ENCODE data around the gene MPDU1. TPM values are rescaled to one million over a fixed set of nuclear protein-coding genes. Genes with fewer than 3 reads are reported as not detected.

MPDU1 gene
- total and polyA plus RNA-seq, 2 of the 13 experiments (the other 11 are each of a cell fraction or from before 2014, with no cell fraction given): 112 to 167 TPM

DNA sequence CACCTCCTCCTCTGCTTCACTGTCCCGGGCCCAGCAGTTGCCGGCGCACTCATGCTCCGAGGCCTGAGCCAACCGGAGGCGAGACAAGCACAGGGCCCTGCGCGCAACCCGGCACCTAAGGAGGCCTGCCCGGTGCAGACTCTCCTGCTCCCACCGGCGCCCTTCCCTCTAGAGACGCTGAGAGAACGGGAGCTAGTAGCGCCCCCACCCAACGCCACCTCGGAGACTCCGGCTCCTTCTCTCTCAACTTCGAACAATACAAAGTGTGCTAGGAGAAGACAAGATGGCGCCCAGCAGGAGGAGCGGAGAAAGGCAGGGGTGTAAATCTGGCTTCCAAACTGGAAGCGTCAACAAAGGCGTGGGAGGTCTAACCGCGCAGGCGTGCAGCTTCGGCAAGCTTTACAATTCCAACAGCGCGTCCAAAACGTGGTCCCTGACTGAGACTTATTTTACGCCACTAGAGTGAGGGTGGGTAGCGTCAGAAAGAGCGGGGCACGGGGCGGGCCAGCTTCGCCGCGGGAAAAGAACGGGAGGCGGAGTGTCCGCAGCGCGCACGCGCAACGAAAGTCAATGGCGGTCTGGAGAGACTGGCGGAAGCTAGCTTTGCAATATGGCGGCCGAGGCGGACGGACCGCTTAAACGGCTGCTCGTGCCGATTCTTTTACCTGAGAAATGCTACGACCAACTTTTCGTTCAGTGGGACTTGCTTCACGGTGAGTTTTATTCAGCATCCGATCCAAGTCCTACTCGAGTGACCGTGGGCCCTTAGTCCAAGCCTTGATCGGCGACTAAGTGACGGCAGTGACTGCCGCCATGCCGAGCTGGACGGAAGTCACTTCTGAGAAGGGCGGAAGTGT lies at the start of gene MPDU1 (continued):
- TF ChIP-seq, protein P1, sequence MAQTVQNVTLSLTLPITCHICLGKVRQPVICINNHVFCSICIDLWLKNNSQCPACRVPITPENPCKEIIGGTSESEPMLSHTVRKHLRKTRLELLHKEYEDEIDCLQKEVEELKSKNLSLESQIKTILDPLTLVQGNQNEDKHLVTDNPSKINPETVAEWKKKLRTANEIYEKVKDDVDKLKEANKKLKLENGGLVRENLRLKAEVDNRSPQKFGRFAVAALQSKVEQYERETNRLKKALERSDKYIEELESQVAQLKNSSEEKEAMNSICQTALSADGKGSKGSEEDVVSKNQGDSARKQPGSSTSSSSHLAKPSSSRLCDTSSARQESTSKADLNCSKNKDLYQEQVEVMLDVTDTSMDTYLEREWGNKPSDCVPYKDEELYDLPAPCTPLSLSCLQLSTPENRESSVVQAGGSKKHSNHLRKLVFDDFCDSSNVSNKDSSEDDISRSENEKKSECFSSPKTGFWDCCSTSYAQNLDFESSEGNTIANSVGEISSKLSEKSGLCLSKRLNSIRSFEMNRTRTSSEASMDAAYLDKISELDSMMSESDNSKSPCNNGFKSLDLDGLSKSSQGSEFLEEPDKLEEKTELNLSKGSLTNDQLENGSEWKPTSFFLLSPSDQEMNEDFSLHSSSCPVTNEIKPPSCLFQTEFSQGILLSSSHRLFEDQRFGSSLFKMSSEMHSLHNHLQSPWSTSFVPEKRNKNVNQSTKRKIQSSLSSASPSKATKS (CRISPR knock-in tag; IDR thresholded peaks at IDR 0.05): 0 out of 2 replicates have a peak, but pooled peaks have one; percentile 73
- peak; percentile 91 for TF ChIP-seq AGO1 (IDR thresholded peaks at IDR 0.05; ENCODE audit: low read depth, low read length, poor library complexity, severe bottlenecking)
- peak; percentile 72; the same call in 1 of the 2 replicates for TF ChIP-seq ZNF564 (CRISPR knock-in tag; IDR thresholded peaks at IDR 0.05)
- TF ChIP-seq BCL6 (CRISPR knock-in tag; IDR thresholded peaks at IDR 0.05): peak; percentile 31
- TF ChIP-seq, protein P2, sequence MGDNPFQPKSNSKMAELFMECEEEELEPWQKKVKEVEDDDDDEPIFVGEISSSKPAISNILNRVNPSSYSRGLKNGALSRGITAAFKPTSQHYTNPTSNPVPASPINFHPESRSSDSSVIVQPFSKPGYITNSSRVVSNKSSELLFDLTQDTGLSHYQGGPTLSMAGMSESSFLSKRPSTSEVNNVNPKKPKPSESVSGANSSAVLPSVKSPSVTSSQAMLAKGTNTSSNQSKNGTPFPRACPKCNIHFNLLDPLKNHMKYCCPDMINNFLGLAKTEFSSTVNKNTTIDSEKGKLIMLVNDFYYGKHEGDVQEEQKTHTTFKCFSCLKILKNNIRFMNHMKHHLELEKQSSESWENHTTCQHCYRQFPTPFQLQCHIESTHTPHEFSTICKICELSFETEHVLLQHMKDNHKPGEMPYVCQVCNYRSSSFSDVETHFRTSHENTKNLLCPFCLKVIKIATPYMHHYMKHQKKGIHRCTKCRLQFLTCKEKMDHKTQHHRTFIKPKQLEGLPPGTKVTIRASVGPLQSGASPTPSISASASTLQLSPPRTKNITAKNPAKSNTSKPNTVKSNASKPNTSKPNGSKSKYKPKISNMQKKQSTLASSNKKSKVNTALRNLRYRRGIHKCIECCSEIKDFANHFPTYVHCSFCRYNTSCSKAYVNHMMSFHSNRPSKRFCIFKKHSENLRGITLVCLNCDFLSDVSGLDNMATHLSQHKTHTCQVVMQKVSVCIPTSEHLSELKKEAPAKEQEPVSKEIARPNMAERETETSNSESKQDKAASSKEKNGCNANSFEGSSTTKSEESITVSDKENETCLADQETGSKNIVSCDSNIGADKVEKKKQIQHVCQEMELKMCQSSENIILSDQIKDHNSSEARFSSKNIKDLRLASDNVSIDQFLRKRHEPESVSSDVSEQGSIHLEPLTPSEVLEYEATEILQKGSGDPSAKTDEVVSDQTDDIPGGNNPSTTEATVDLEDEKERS (CRISPR knock-in tag; IDR thresholded peaks at IDR 0.05): 0 out of 2 replicates have a peak, but pooled peaks have one; percentile 34
- TF ChIP-seq, protein P3, sequence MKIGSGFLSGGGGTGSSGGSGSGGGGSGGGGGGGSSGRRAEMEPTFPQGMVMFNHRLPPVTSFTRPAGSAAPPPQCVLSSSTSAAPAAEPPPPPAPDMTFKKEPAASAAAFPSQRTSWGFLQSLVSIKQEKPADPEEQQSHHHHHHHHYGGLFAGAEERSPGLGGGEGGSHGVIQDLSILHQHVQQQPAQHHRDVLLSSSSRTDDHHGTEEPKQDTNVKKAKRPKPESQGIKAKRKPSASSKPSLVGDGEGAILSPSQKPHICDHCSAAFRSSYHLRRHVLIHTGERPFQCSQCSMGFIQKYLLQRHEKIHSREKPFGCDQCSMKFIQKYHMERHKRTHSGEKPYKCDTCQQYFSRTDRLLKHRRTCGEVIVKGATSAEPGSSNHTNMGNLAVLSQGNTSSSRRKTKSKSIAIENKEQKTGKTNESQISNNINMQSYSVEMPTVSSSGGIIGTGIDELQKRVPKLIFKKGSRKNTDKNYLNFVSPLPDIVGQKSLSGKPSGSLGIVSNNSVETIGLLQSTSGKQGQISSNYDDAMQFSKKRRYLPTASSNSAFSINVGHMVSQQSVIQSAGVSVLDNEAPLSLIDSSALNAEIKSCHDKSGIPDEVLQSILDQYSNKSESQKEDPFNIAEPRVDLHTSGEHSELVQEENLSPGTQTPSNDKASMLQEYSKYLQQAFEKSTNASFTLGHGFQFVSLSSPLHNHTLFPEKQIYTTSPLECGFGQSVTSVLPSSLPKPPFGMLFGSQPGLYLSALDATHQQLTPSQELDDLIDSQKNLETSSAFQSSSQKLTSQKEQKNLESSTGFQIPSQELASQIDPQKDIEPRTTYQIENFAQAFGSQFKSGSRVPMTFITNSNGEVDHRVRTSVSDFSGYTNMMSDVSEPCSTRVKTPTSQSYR (CRISPR knock-in tag; IDR thresholded peaks at IDR 0.05; ENCODE audit: borderline replicate concordance): no peak; the same call in 1 of the 2 replicates
- TF ChIP-seq, protein P4, sequence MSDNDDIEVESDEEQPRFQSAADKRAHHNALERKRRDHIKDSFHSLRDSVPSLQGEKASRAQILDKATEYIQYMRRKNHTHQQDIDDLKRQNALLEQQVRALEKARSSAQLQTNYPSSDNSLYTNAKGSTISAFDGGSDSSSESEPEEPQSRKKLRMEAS (IDR thresholded peaks at IDR 0.05): peak; percentile 91
- TF ChIP-seq HOXA5 (CRISPR knock-in tag; IDR thresholded peaks at IDR 0.05): peak; percentile 86
- TF ChIP-seq ESRRA (CRISPR knock-in tag; IDR thresholded peaks at IDR 0.05; ENCODE audit: low read depth): peak; percentile 23; the same call in 1 of the 2 replicates
- TF ChIP-seq ZNF782 (CRISPR knock-in tag; IDR thresholded peaks at IDR 0.05; ENCODE audit: borderline replicate concordance): no peak; the same call in 1 of the 2 replicates
- TF ChIP-seq DNMT3B (CRISPR knock-in tag; conservative IDR thresholded peaks at IDR 0.05): no peak
- no peak for TF ChIP-seq ZNF737 (CRISPR knock-in tag; IDR thresholded peaks at IDR 0.05; ENCODE audit: borderline replicate concordance)
- TF ChIP-seq CREM (IDR thresholded peaks at IDR 0.05): peak; percentile 75; the same call in 1 of the 2 replicates
- no peak for TF ChIP-seq CREM (CRISPR knock-in tag; IDR thresholded peaks at IDR 0.05)
- 0 out of 2 replicates have a peak, but pooled peaks have one; percentile 44 for TF ChIP-seq TOE1 (CRISPR knock-in tag; IDR thresholded peaks at IDR 0.05)
- TF ChIP-seq SMAD1 (CRISPR knock-in tag; IDR thresholded peaks at IDR 0.05; ENCODE audit: borderline replicate concordance, low read depth): no peak; the same call in 1 of the 2 replicates
- TF ChIP-seq, protein P5, sequence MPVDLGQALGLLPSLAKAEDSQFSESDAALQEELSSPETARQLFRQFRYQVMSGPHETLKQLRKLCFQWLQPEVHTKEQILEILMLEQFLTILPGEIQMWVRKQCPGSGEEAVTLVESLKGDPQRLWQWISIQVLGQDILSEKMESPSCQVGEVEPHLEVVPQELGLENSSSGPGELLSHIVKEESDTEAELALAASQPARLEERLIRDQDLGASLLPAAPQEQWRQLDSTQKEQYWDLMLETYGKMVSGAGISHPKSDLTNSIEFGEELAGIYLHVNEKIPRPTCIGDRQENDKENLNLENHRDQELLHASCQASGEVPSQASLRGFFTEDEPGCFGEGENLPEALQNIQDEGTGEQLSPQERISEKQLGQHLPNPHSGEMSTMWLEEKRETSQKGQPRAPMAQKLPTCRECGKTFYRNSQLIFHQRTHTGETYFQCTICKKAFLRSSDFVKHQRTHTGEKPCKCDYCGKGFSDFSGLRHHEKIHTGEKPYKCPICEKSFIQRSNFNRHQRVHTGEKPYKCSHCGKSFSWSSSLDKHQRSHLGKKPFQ (CRISPR knock-in tag; IDR thresholded peaks at IDR 0.05; ENCODE audit: insufficient replicate concordance): peak; percentile 31
- peak; percentile 69 for TF ChIP-seq ZNF792 (CRISPR knock-in tag; IDR thresholded peaks at IDR 0.05)

All from HepG2 (cell line).